WTC11 (cell line): Measurements from ENCODE around the gene AQP12A.

Experiments used
- CREB1 ChIP-seq: sonication (generic); formaldehyde crosslinking; IDR thresholded peaks from 2 replicates; pipeline ENCODE4 v1.8.0; 2023; ENCODE audit warnings: mild to moderate bottlenecking, missing genetic modification reagents
- FOXP1 ChIP-seq: sonication (generic); formaldehyde crosslinking; IDR thresholded peaks from 2 replicates; pipeline ENCODE4 v1.8.0; 2022; ENCODE audit warnings: missing genetic modification reagents, mild to moderate bottlenecking, moderate library complexity, borderline replicate concordance
- TF ChIP-seq, protein P1 (sequence below): fragments of 200-600 bp; IDR thresholded peaks from 2 replicates; pipeline ENCODE4 v1.8.0; 2022; ENCODE audit warnings: antibody characterized with exemption
- TF ChIP-seq, protein P2 (sequence below): sonication (generic); formaldehyde crosslinking; IDR thresholded peaks from 2 replicates; pipeline ENCODE4 v1.8.0; 2022; ENCODE audit warnings: missing genetic modification reagents

- TF ChIP-seq FOXP1 = no peak
- TF ChIP-seq, protein P1, sequence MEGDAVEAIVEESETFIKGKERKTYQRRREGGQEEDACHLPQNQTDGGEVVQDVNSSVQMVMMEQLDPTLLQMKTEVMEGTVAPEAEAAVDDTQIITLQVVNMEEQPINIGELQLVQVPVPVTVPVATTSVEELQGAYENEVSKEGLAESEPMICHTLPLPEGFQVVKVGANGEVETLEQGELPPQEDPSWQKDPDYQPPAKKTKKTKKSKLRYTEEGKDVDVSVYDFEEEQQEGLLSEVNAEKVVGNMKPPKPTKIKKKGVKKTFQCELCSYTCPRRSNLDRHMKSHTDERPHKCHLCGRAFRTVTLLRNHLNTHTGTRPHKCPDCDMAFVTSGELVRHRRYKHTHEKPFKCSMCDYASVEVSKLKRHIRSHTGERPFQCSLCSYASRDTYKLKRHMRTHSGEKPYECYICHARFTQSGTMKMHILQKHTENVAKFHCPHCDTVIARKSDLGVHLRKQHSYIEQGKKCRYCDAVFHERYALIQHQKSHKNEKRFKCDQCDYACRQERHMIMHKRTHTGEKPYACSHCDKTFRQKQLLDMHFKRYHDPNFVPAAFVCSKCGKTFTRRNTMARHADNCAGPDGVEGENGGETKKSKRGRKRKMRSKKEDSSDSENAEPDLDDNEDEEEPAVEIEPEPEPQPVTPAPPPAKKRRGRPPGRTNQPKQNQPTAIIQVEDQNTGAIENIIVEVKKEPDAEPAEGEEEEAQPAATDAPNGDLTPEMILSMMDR = no peak
- TF ChIP-seq, protein P2, sequence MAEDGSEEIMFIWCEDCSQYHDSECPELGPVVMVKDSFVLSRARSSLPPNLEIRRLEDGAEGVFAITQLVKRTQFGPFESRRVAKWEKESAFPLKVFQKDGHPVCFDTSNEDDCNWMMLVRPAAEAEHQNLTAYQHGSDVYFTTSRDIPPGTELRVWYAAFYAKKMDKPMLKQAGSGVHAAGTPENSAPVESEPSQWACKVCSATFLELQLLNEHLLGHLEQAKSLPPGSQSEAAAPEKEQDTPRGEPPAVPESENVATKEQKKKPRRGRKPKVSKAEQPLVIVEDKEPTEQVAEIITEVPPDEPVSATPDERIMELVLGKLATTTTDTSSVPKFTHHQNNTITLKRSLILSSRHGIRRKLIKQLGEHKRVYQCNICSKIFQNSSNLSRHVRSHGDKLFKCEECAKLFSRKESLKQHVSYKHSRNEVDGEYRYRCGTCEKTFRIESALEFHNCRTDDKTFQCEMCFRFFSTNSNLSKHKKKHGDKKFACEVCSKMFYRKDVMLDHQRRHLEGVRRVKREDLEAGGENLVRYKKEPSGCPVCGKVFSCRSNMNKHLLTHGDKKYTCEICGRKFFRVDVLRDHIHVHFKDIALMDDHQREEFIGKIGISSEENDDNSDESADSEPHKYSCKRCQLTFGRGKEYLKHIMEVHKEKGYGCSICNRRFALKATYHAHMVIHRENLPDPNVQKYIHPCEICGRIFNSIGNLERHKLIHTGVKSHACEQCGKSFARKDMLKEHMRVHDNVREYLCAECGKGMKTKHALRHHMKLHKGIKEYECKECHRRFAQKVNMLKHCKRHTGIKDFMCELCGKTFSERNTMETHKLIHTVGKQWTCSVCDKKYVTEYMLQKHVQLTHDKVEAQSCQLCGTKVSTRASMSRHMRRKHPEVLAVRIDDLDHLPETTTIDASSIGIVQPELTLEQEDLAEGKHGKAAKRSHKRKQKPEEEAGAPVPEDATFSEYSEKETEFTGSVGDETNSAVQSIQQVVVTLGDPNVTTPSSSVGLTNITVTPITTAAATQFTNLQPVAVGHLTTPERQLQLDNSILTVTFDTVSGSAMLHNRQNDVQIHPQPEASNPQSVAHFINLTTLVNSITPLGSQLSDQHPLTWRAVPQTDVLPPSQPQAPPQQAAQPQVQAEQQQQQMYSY (CRISPR knock-in tag) = no peak
- TF ChIP-seq CREB1 = no peak
Observed at GRCh38 chr2:240642806-240643092, 48.9 kb upstream of the AQP12A start.
